Renal cortex interstitium (tissue), 11 donors: ENCODE data around the gene ANP32A. TPM values are rescaled to one million over a fixed set of nuclear protein-coding genes. Genes with fewer than 3 reads are reported as not detected.

ENCODE experiments used
- DNase-seq, 11 donors: peaks; one replicate each; pipeline ENCODE4 v3.0.0-alpha.2; 2013; ENCODE audit warnings: low read depth in 9 of 11, low spot score in 4 of 11; ENCODE audit errors: extremely low read depth in 1 of 11
- polyA plus RNA-seq, 3 donors: library from polyadenylated mRNA; unstranded; fragments of 120-200 nt; gene quantifications; one replicate each; pipeline ENCODE4 v1.2.1, GENCODE V29; 2013; ENCODE audit not compliant: insufficient read length in 3 of 3

The ANP32A gene
- polyA plus RNA-seq, 3 donors, result 273 to 319 (median 309) TPM

DNA sequence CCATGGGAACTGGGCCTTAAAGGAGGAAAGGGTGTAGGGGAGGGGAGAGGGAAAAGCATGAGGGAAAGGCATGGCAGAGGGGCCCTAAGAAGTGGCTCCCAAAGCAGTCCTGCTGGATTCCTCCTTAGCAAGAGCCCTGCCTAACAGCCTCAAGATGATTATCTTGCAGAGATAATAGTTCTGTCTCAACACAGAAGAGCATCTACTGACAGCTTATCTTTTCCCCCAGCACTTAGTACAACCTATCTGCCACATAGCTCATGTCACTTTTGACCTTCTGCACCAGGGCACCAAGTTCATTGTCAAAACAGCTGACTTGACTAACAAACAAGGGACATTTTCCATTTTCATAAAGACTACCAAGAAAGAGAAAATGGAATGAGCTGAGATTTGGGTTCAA is 86.3 kb downstream of the ANP32A start:
- no peak for DNase-seq

DNA sequence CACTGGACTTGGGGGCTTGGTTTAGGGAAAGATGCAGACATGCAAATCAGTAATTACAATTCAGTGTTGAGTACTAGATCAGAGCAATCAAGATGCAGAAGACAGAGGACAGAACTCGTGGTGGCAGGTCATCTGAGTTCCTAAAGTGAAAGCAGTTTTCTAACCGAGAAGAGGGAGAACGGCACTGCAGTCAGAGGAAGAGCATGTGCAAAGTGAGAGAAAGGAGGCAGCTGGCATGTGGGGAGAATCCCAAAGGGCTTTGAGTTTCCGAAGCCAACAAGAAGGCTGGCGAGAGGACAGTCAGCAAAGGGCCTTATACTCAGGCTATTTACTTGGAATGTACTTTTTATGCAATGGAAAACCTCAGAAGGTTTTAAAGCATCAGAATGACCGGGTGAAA is 87.0 kb downstream of the ANP32A start:
- no peak for DNase-seq

DNA sequence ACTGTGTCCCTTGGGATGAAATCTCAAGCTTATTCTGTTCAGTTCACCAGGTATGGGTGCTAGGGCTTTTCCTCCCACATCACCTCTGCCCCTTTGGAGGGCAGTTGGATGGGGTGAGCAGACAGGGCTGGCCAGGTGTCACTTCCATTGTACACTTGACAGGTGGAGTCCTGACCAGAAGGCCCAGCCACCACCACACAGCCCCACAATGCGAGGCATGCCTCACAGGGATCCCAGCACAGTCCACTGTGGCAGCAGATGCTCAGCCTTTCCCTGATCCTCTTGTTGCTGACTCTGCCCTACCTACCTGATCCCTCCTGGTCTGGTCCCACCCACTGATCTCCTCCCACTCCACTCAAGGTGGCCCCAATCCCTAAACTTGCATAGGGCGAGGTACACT is 88.2 kb downstream of the ANP32A start:
- DNase-seq, result no peak

DNA sequence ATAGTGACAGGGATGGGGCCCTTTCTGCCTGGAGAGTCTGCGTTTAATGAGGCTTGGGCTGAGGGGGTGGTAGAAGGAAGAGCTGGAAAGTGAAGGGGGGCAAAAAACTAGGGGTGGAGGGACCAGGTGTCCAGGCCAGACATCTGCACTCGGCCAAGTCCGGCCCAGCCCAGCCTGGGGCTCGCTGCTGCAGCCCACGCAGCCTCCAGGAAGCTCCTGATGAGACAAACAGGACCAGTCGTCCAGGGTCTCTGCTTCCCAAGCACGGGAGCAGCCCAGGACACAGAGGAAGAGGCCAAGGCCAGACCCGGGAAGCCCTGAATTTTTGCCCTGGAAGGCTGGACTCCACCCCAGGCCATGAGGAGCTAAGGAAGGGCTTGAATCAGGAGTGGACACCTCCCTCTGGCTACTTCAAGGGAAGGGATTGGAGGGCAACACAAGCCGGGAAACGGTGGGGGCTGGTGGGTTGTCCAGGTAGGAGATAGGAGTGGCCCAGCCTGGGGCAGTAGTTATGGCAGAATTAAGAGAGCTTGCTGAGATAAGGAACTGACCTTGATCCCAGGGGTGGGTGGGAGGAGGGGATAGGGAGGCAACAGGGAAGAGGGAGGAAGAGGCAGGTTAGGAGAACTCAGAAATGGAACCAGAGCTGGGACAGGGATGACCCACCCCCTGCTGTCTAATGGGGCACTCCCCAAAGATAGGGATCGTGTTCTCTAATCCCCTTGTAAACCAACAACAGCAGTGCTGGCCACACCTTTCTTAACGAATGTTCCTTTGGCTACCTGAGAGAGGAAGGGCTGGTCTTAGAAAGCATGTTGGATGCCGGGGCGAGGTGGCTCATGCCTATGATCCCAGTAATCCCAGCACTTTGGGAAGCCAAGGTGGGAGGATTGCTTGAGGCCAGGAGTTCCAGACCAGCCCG is 89.5 kb downstream of the ANP32A start:
- peak in 3 of 11 donors; percentile 7 to 25 (median 8) for DNase-seq

DNA sequence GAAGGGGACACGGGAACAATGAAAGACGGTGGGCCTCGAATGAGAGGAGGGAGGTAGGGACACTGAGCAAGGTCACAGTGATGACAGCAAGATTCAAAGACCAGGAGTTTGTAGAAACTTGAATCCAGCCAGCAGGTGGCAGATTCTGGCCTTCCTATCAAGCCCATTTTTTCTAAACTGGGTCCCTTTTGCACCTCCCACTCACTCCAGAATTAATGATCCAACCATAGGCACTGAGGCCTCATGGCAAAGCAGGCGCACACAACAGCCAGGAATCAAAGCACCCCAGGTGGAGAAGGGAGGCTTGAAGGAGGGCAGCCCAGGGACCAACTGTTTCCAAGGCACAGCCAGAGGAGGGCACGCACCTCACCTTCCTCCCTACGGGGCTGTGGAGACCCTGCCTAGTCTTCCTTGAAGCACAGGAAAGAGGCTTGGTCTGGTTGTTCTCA is 90.2 kb downstream of the ANP32A start:
- peak; percentile 50 to 82 (median 64) for DNase-seq

DNA sequence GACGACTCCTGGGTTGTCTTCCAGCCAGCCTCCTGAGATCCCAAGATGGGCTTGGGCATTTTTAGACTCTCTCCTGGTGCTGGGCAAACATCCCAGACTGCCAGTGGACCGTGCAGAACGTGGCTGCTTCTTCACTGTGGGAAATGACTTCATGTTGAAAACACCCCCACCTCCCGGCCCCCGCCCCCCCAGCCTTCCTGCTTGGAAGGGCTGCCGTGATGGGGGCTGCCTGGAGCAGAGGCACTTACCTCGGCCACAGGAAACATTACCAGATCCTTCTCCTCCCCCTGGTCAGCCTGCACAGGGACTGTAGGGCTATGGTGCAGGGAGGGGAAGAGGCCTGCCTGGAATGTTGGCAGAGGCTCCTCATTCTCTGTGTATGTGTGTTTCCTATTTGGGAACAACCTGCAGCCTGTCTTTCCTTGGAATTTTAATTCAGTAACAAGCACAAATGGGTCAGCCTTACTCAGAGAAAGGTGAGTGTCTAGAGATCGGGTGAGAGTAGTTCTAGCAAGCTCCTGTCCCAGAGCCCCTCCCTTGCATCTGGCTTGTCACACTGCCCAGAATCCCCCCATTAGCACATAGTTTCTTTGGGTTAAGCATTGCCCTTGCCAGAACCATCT is 90.8 kb downstream of the ANP32A start:
- peak in 1 of 11 donors; percentile 28 for DNase-seq

Other genes with a start within 250 kb of the ANP32A start
- 10 to 100 TPM; 22.2 to 25.3 (median 23.9) TPM for gene CORO2B, start 241.9 kb downstream of the ANP32A start, polyA plus RNA-seq
- 1 to 10 TPM; 3.4 to 5.3 (median 4.5) TPM for gene SPESP1, start 109.6 kb upstream of the ANP32A start, polyA plus RNA-seq
- 1 to 10 TPM in 1 of 3 donors, under 1 TPM in 2; 0.58 to 1.3 (median 0.65) TPM for gene NOX5, start 193.8 kb upstream of the ANP32A start, polyA plus RNA-seq